ENCODE results near the gene TBCD.

- TF ChIP-seq CTCF (IDR thresholded peaks at IDR 0.05; ENCODE audit: low read length): no peak
- no peak for TF ChIP-seq EZH2phosphoT487 (IDR thresholded peaks at IDR 0.05; ENCODE audit: low read length)
- TF ChIP-seq EZH2 (optimal IDR thresholded peaks at IDR 0.05; ENCODE audit: low read depth, low read length): no peak
Measured at GRCh38 chr17:82983510-82984248, 231.8 kb downstream of the TBCD start.
